B cell (primary cell): ENCODE data around the gene IL20RA.

Source experiments
- CTCF ChIP-seq: fragments of 200-600 bp; IDR thresholded peaks from one replicate; pipeline ENCODE4 v1.8.0; 2022; ENCODE audit warnings: antibody characterized with exemption, mild to moderate bottlenecking
- EZH2 ChIP-seq: IDR thresholded peaks from 2 replicates; pipeline ENCODE4 v1.6.1; 2012; ENCODE audit warnings: borderline replicate concordance, low read depth, mild to moderate bottlenecking, moderate library complexity, low read length; ENCODE audit not compliant: insufficient read depth, poor library complexity, severe bottlenecking

DNA sequence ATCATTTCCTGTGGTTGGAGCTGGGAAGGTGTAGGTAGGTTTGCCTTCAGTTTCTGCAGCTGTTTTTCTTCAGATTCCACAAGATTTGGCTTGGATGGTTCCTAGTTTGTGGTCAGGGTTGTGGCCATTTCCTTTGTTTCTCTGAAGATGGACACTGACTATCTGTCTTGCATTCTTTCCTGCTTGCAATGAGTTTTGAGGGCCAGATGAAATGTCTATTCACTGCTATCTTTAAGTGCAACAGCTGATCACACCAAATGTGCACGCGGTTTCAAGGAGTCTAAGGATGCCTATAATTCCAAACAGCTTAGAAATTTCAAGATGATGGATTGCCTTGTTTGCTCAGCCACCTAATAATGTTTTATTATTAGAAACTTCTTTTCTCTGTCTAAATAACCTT, 28.4 kb downstream of the IL20RA start:
- TF ChIP-seq CTCF, result no peak
- TF ChIP-seq EZH2, result no peak
